Ascending aorta (tissue), 2 donors: ENCODE measurements around the gene UBQLN1. TPM values are rescaled to one million over a fixed set of nuclear protein-coding genes. Genes with fewer than 3 reads are reported as not detected.

Experiments used
- DNase-seq, 2 donors: peaks; one replicate each; pipeline ENCODE4 v3.0.0-alpha.2; 2019; ENCODE audit warnings: low spot score in 2 of 2
- H3K27ac ChIP-seq, 2 donors: fragments of 200-600 bp; sonication (generic); one replicate each; pipeline ENCODE4 v1.5.1; 2016 to 2017; ENCODE audit warnings: mild to moderate bottlenecking in 1 of 2
- H3K27me3 ChIP-seq: fragments of 200-600 bp; sonication (generic); one replicate; pipeline ENCODE4 v1.5.1; 2017
- H3K36me3 ChIP-seq, 2 donors: fragments of 200-600 bp; sonication (generic); one replicate each; pipeline ENCODE4 v1.5.1; 2016
- H3K4me1 ChIP-seq, 2 donors: fragments of 200-600 bp; sonication (generic); one replicate each; pipeline ENCODE4 v1.5.1; 2016 to 2017; ENCODE audit warnings: mild to moderate bottlenecking in 1 of 2
- H3K4me3 ChIP-seq, 2 donors: fragments of 200-600 bp; sonication (generic); one replicate each; pipeline ENCODE4 v1.5.1; 2016 to 2017; ENCODE audit warnings: mild to moderate bottlenecking in 1 of 2
- H3K9me3 ChIP-seq, 2 donors: fragments of 200-600 bp; sonication (generic); one replicate each; pipeline ENCODE4 v1.5.1; 2016
- intact Hi-C: fragments of 100-400 bp; cut with DNase I; formaldehyde crosslinking; loops from one replicate; pipeline ENCODE4 v1.15.1; 2023
- total RNA-seq: library from RNA; depleted of rRNA; stranded (reverse); fragments of >200 nt; gene quantifications from one replicate; pipeline ENCODE4 v1.1.0, GENCODE V29; 2016
- TF ChIP-seq, protein P1 (sequence below), 3 experiments: fragments of 200-600 bp in 2 of 3; fragments of 450-650 bp in 1 of 3; sonication (generic) in 2 of 3; IDR thresholded peaks; one replicate each; pipeline ENCODE4 v1.5.1; 2016 to 2019; ENCODE audit warnings: antibody characterized with exemption in 3 of 3, mild to moderate bottlenecking in 1 of 3, moderate library complexity in 1 of 3

The UBQLN1 gene
- total RNA-seq, 1 donor from 2014 or later: 118 TPM

DNA sequence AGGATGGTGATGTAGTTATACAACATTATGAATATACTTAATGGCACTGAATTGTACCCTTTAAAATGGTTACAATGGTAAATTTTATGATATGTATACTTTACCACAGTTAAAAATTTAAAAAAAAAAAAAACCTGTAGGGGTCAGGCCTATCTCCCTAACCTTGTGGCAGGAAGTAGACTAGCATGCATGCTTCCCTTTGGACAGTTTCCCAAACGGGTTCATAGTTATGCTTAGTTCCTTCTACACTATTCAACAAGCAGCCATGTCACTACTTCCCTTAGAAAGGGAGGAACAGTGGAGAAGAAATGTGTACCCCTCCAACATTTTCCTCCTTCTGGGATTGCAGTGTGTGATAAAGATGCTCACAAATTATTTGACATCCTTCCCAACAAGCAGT is 52.3 kb downstream of the UBQLN1 start:
- Histone ChIP-seq H3K36me3 (peaks cover 47 to 53% of the 10 kb centered on the region in 2 donors), H3K4me3 (no peak overlapping the region), H3K27ac (no peak overlapping the region), H3K27me3 (no peaks in the 10 kb centered on the region), H3K9me3 (no peaks in the 10 kb centered on the region), H3K4me1 (no peaks in the 10 kb centered on the region)
- intact Hi-C loops: no loop called here
- no peak for DNase-seq
- TF ChIP-seq, protein P1, sequence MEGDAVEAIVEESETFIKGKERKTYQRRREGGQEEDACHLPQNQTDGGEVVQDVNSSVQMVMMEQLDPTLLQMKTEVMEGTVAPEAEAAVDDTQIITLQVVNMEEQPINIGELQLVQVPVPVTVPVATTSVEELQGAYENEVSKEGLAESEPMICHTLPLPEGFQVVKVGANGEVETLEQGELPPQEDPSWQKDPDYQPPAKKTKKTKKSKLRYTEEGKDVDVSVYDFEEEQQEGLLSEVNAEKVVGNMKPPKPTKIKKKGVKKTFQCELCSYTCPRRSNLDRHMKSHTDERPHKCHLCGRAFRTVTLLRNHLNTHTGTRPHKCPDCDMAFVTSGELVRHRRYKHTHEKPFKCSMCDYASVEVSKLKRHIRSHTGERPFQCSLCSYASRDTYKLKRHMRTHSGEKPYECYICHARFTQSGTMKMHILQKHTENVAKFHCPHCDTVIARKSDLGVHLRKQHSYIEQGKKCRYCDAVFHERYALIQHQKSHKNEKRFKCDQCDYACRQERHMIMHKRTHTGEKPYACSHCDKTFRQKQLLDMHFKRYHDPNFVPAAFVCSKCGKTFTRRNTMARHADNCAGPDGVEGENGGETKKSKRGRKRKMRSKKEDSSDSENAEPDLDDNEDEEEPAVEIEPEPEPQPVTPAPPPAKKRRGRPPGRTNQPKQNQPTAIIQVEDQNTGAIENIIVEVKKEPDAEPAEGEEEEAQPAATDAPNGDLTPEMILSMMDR (IDR thresholded peaks at IDR 0.05): no peak

DNA sequence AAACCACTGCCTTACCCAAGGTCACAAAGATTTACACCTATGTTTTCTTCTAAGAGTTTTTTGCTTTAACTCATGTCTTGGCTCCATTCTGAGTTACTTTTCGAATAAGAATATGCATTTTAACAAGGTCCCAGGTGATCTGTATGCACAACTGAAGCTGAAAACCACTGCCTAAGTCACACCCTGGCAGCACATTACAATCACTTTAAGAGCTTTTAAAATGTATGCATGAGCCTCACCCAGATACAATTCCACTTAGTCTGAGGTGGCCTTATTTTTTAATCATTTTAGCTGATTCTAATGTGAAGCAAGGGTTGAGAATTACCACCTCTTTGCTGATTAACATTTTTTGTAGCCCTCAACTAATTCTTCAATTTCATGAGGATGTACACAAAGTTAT is 55.3 kb downstream of the UBQLN1 start:
- H3K9me3 ChIP-seq: no peaks in the 10 kb centered on the region
- no peak overlapping the region for H3K27ac ChIP-seq
- H3K36me3 ChIP-seq: peaks cover 29 to 32% of the 10 kb centered on the region in 2 donors
- DNase-seq: no peak
- intact Hi-C loops: no loop called here
- TF ChIP-seq, protein P1 (IDR thresholded peaks at IDR 0.05): no peak
- no peaks in the 10 kb centered on the region for H3K4me1 ChIP-seq
- H3K4me3 ChIP-seq: no peak overlapping the region
- no peaks in the 10 kb centered on the region for H3K27me3 ChIP-seq

DNA sequence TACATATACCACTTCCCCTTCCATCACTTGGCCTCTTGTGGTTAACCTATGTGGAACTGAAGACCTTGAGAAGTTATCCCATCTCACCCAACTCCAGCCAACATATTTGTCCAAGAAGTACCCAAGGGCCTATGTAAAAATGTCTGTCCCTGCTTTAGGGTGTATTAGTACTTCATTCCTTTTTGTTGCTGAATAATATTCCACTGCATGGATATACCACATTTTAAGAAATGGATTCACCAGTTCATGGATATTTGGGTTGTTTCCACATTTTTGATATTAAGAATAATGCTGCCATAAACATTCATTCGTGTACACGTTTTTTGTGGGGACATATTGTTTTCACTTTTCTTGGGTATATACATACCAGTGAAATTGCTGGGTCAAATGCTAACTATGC is 56.2 kb downstream of the UBQLN1 start:
- TF ChIP-seq, protein P1 (IDR thresholded peaks at IDR 0.05): no peak
- intact Hi-C loops: no loop called here
- Histone ChIP-seq H3K4me1 (no peaks in the 10 kb centered on the region), H3K4me3 (no peak overlapping the region), H3K36me3 (peaks cover 22 to 32% of the 10 kb centered on the region in 2 donors), H3K27ac (no peak overlapping the region), H3K27me3 (no peaks in the 10 kb centered on the region), H3K9me3 (no peaks in the 10 kb centered on the region)
- no peak for DNase-seq

DNA sequence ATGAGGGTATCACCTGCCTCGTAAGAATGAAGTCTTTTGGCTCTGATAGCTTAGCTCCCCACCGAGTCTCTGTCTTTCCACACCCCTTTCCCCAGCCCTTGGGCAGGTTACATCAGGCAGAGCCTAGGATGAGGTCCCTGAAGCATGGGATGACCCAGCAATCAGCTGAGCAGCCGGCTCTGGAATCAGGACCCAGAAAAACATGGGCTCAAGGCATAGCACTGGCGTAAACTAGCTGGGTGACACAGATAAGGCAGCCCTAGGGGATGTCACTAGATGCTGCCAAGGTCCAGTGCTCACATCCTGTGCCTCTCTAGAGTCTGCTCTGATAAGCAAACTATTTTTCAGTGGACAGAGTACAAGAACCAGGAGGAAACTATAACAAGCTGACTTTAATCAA is 58.2 kb downstream of the UBQLN1 start:
- H3K27ac ChIP-seq: no peak overlapping the region
- H3K36me3 ChIP-seq: peaks cover 20 to 26% of the 10 kb centered on the region in 2 donors
- intact Hi-C loops: no loop called here
- no peaks in the 10 kb centered on the region for H3K9me3 ChIP-seq
- no peaks in the 10 kb centered on the region for H3K4me1 ChIP-seq
- no peak for DNase-seq
- no peaks in the 10 kb centered on the region for H3K27me3 ChIP-seq
- H3K4me3 ChIP-seq: no peak overlapping the region
- TF ChIP-seq, protein P1 (IDR thresholded peaks at IDR 0.05): no peak

DNA sequence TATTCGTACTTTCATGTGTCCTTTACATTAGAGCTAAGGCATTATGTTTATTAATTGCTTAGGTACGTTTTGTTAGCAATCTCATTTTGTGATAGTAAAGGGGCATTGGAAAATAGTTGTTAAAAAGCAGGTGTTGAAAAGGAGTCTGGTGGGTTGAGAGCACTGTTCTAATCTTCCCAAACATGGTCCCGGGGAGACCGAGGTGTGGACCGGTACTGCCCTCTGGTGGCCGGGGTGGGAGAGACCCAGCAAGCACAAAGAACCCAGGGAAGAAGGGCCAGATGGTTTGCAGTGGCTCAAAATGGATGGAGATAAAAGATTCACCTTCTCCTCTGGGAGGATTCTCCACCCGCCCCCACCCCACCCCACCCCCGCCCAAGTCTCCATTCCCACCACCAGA is 58.7 kb downstream of the UBQLN1 start:
- DNase-seq: peak in 1 of 2 donors; percentile 74
- no peak overlapping the region for H3K27ac ChIP-seq

More for the DNA sequence above, 58.7 kb downstream of the UBQLN1 start:
- TF ChIP-seq, protein P1 (IDR thresholded peaks at IDR 0.05): peak; percentile 54 to 67 (median 63)
- no peak overlapping the region for H3K4me3 ChIP-seq
- intact Hi-C loops: no loop called here
- H3K36me3 ChIP-seq: peaks cover 20 to 26% of the 10 kb centered on the region in 2 donors
- H3K4me1 ChIP-seq: no peaks in the 10 kb centered on the region
- no peaks in the 10 kb centered on the region for H3K9me3 ChIP-seq
- no peaks in the 10 kb centered on the region for H3K27me3 ChIP-seq
